Stimulated activated CD4-positive, alpha-beta T cell treated with anti-CD3 and anti-CD28 coated beads, Interleukin-2, amount 100 ng/mL, for 24 hours (primary cell): ENCODE data around the gene COL4A2.

Experiments used
- DNase-seq, 2 donors: peaks; one replicate each; pipeline ENCODE4 v3.0.0-alpha.2; 2020

COL4A2 gene

DNA sequence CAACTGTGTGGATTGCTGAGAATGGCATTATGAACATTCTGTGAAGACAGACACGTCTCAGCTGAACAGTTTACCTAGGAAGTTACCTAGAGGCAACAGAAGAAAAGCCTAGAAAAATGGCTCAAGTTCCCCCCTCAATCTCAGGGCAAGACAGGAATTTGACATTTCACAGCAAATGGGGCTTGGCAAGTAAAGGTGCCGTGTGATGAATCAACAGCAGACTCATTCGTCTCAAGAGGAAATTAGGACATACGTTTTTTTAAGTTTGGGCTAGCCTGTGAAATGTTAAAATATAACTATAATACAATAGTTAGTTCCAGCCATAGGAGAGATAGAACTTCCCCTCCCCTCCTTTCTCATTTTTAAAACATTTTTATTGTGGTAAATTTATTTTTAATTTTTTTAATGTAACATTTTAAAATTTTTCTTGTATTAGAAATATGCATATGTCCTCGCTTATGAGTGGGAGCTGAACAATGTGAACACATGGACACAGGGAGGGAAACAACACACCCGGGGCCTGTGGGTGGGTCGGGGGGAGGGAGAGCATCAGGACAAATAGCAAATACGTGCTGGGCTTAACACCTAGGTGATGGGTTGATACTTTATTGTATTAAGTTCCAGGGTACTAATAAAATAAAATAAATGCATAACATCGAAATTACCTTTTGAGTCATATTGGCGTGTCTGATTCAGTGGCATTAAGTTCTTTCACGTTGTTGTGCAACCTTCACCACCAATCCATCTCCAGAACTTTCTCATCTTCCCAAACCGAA lies 116.0 kb downstream of the COL4A2 start:
- no peak for DNase-seq

DNA sequence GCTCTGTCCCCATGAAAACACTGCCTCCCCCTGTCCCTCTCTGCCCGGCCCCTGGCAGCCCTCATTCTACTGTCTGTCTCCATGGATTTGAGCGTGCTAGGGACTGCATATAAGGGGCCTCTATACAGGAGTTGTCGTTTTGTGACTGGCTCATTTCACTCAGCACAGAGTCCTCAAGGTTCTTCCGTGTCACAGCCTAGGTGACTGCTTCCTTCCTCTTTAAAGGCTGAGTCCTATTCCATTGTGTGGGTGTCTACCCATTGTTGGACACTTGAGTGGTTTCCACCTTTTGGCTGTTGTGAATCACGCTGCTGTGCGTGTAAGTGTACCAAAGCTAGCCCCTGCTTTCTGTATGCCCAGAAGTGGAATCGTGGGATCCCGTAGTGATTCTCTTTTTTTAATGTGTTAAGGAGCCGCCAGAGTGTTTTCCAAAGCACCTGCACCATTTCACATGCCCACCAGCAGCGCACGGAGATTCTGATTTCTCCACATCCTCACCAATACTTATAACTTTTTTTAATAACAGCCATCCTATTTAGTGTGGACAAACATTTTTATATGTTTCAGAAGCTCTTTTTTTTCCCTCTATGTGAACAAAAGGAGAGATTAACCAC lies 116.7 kb downstream of the COL4A2 start:
- DNase-seq: no peak

DNA sequence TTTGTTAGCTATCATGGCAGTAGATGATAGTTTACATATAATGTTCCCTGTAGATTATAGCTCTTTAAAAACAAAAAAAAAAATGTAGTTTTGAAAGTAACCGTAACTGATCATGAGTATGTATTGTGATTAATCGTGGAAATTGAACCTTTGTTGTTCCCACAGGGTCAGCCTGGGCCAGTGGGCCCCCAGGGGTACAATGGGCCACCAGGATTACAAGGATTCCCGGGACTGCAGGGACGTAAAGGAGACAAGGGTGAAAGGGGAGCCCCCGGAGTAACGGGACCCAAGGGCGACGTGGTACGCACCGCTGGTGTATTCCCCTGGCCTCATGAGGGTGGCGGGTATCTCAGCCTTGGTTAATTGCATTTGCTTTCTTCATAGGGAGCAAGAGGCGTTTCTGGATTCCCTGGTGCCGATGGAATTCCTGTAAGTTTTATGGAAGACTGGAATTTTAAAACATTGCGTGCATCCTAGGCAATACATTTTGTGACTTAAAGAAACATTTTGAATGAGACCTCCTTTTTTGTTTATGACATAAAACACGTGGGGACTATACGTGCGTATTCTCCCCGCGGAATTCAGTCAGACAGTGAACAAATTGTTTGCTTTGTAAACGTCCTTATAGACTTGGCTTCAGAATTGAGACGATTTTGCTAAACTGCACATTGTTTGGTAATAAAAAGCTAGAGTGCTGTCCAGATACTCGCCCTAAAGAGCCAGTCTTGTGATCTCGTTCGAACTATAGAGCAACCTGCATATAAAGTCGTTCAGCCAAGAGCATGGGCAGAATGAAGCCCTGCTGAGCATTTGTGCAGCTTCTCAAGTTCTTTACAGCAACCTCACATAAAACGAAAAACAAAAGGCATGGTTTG lies 117.7 kb downstream of the COL4A2 start:
- no peak for DNase-seq

DNA sequence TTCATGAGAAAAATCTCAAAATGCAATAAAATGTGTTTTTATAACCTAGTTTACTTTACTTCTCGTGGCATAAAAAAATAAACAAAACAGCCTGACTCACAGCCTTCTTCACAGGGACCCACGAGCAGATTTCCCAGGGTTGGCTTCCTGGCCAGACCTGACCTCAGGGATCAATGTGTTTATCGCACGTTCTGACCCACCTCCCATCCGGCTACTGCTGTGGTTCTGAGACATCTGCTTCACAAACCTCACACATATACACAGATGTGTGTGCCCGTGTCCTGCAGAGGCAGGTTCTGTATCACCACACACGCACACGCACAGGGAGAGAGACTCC lies 118.3 kb downstream of the COL4A2 start:
- no peak for DNase-seq

DNA sequence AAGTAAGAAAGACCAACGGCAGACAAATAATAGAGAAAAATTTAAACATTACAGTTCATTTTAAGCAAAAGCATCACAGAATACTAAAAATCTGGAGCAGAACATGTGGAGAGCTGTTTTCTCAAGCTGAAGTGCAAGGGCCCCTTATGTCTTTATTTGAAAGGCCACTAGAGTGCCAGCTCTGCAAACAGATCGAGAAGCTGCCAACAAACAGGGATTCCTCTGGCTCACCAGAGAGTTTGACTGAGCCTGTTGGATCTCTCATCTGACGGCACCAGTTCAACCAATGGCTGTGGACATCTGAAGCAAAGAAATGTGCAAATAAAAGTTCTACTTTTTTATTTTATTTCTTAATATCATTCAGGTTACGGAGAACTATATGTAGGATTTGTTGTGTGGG lies 119.7 kb downstream of the COL4A2 start:
- DNase-seq: no peak

DNA sequence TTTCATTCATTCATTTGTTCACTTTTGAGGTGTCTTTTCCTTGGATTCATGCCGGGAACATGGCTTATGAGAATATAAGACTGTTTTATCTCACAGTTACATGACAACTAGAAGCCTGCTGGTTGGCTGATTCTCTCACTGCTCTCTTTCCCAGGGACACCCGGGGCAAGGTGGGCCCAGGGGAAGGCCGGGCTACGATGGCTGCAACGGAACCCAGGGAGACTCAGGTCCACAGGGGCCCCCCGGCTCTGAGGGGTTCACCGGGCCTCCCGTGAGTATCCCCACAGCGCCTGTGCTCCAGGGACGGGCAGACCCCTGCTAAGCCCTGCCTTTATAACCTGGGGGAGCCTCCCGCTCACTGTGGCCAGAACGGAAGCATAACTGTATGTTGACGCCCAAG lies 121.2 kb downstream of the COL4A2 start:
- no peak for DNase-seq

DNA sequence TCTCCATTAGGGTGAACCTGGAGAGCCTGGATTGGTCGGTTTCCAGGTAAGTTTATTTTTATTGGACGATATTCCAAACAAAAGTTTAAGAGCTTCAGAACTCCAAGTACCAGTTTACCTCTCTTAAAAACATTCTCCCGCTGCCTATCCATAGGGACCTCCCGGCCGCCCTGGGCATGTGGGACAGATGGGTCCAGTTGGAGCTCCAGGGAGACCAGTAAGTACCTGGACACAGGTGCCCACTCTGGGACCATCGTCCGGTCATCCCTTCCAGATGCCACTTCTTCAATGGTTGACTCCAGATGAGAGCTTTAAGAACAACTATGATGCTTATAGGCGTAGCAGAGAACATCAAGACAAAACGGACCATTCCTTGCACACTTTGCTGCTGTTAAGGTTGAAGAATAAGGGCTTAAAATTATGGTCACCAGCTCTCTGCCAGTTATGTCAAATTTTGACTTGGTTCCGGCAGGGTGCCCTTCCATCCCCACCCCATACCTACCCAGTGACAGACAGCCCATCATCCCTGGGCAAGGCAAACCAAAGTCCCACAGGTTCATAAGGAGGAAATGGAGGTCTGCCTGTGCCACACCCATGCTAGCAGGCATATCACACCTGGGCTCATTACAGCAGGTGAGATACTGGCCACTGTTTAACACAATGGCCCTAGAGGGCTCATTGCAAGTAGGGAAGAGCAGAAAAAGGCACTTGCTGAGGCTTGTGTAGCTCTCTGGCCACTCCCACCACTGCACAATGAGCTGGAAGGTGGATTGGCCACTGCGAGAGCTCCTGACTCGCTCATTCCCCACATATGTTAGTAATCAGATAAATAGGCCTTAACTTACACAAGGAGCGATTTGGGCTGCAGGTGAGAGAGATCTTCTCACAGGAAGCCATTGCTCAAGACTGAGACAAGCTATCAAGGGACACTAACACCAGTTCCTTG lies 123.6 kb downstream of the COL4A2 start:
- no peak for DNase-seq

DNA sequence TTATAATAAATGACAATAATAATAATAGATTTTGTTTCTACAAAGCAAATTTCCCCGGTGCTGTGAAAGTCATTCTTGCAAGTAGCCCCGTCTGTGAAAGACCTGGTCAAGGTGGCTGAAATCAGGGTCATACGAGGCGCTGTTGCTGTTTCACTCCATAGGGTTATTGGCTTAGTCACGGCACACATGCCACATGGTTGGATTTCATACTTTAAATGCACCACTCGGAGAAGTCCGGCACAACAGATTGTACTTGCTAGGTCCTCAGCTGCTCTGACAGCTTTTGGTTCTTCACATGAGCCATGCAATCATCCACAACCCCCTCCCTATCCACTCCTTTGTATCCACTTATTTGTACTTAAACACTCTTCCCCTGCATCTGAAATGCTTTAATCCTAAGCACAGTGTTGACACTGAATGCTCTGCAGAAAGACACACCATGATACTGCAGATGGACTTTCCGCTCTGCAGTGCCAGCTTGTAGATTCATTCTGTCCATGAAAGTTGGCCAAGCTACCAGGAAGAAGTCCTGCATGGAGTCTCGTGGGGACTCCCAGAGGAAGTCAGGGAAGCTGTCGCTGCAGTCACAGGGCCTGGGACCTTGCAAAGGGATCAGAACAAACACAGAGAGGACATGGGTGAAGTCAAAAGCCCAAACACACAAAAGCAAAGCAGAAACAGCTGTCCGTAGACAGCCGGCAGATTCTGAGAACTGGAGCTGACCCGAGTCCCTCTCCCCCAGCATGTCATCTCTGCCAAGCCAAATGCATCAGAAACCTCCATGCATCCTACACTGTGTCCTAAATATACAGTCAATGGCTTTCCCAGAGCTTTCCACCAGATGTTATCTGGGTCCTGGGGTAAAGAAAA lies 124.6 kb downstream of the COL4A2 start:
- DNase-seq: no peak

DNA sequence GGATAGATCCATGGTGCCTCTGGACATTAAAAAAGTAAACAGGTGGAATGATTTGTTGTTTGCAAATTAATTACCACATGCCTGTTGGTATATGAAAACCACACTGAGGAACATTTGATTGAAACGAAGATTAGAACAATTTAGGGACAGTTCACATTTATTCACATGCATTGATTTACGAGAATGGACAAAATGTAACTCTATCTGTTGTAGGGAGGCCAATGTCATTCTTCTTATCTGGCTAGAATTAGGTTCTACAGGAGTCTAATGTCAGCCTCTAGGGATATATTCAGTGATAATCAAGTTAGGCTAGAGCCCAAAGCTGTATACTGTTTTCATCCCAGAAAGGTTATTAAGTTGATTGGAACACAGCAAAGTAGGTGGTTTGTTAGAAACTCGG lies 125.4 kb downstream of the COL4A2 start:
- no peak for DNase-seq

DNA sequence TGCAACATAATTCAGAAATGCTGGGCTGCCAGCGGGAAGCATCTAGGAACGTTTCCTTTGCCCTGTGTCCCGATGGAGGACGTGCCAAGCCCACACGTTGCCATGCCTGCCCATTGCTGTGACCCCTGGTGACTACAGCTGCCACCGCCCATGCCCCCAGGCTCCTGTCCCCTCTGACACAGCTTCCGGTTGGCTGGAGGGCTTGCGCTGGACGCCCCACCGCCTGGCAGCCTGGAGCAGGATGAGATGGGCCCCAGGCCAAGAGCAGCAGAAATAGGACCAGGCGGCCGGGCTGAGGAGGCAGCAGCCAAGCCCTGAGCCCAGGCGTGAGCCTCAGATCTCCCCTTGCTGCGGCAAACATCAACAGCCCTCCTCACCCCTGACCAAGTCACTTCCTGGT lies 125.9 kb downstream of the COL4A2 start:
- no peak for DNase-seq

DNA sequence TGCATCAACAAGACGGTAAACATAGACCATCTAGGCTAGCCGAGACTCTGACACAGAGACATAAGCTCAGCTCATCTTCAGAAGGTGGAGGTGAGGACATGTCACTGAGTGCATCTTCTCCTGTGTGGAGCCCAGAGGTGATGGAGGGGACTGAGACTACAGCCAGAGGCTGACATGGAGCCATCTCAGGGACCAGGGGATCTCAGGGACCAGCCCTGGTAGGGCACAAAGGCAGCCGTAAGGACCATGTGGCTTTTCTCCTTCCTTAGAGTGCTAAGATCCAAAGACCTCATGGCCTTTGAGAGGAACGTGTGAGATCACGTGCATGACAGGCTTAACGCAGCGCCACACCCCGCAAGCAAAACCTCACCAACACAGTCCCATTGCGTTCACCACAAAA lies 127.5 kb downstream of the COL4A2 start:
- DNase-seq: no peak

DNA sequence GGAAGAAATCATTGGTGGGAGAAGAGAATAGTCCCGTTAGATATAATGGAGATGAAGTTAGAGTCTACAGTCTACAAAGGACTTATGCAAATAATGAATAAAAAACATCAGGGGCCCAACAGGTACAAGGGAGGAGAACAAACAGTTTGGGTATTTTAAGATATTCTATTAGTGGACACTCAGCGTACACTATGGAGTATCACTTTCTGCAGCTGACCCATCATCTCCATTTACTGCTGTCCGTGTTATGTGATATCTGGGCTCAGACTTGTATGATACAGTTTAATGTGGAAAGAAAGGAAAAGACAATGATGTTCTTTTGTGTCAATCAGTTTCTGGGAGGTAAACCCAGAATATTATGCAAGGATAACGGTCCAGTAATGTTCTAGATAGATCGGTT lies 128.2 kb downstream of the COL4A2 start:
- no peak for DNase-seq

DNA sequence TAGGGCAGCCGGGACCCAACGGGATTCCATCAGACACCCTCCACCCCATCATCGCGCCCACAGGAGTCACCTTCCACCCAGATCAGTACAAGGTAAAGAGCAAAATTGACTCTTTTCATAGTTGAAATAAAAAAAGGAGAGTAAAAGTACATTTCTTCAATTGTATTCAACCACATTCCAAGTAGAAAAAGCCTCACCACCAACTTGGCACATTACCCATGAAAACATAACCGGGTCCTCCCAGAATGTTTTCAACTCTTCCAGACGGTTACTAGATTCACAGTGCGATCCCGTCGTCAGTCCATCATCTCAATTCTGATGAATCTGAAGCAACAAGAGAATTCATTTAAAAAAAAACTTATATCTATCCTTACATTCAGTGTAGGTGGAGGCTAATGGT lies 129.2 kb downstream of the COL4A2 start:
- DNase-seq: no peak

DNA sequence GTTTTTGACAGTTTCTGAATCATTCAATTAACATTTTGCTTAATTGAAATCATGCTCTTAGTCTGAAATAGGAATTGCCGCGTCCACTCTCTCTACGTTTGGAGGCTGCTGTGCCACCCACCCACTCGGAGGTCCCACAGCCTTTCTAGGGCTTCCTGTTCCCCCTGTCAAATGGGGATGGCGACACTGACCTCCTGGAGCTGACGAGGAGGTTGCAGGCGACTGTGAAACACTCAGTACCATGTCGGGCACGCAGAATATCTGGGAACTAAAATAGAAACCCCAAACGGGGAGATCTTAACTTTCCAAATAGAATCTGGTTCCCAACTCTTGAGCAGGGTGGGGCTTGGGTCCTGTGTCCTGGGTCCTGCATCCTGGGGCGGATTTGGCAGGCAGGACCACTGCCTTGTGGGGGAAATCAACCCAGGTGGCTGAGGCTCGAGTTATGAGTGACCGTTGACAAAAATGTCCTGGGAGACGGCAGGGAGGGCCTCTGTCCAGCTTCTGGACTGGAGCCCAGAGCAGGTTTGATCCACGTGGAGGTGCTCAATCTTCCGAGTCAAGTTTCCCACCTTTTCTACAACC lies 129.8 kb downstream of the COL4A2 start:
- DNase-seq: no peak

DNA sequence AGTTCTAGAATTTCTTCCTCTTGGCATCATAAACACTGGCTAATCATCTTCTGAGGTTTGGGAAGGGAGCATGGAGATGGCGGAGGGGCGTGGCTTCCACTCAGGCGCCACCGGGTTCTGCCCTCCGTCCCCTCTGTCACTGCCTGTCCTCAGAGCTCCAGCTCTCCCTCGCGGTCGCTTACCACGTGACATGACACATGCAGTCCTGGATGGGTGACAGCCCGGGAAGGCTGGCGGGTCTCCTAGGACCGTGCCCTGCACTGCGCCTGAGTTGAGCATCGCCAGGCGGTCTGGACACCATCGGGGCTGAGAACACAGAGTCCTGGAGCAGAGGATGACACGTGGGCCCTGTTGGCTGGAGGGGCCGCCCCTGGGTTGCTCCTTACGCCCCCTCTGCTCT lies 131.1 kb downstream of the COL4A2 start:
- DNase-seq: no peak

DNA sequence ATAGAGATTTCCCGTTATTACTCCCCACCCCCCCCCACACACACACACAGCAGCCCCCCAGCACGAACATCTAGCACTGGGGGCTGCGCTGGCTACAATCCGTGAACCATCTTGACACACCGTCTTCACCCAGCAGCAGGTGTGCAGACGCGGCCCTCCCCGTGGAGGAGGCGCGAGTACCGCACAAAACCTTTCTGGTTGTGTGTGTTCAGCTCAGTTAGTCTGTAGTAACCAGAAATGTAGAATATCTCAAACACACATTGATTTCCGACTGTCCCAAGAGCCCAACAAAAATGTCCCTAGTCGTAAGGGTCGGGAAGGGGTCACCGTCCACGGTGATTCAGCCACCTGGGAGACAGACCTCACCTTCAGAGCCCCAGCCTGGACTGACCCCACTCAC lies 131.7 kb downstream of the COL4A2 start:
- no peak for DNase-seq

DNA sequence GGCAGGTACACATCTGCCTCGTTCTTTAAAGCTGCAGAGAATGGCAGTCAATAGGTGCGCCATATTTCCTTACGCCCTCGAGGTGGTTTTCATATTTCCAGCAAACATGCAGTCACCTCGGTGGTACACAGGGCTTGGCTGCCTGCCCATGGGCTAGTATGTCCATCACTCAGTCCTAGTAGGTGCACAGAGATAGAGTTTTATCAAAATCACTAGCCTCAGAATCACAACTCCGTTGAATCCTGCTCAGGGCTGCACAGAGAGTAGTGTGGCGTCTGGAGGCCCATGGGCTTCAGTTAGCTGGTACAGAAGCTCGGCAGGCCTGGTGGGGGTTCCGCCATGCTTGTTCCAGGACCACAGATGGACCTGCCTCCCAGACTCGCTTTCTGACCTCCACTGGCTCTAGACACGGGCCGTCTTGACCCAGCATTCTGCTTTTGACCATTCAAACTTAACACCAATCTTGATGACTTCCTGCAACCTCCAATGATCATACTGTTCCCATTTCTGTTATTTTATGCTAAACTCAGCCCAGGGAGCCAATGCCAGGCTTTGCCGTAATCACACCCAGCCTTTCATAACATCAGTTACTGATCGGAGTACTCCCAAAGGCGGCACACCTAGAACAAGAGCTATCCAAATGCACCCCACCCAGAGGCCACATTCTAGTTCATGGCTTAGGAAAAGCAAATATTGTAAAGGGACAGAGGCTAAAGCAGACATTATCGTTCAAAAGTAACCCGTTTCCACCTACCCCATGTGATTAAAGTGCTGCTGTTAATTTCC lies 134.1 kb downstream of the COL4A2 start:
- DNase-seq: no peak

DNA sequence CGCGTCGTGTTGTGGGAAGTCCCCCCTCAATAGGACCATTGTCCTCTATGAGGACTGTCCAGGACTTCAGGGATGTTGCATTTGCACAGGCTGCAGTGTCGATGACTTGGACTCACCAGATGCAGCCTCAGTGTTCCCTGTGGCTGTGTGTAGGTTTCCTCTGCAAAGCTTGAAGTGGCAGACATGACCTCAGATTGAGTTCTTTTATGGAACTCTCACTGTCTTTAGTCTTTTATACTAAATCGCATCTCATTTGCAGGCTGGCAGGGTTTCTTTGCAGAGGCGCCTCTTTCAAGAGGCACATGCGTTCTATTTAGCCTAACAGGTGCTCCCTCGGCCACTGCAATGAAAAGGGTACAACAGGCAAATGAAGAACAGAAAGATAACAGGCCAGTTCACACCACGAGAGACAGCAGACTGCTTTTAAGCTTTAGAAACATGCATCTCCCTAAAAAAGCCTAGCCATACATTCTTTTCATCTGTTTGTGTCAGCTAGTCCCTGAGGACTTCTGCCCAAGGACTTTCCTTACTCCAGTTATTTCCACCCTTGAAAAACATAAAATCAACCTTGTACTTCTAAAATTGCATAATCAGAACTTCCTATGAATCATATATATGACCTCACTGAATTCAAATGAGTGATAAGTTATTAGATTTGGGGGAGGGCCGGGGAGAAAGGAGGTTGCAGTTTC lies 136.0 kb downstream of the COL4A2 start:
- DNase-seq: no peak

DNA sequence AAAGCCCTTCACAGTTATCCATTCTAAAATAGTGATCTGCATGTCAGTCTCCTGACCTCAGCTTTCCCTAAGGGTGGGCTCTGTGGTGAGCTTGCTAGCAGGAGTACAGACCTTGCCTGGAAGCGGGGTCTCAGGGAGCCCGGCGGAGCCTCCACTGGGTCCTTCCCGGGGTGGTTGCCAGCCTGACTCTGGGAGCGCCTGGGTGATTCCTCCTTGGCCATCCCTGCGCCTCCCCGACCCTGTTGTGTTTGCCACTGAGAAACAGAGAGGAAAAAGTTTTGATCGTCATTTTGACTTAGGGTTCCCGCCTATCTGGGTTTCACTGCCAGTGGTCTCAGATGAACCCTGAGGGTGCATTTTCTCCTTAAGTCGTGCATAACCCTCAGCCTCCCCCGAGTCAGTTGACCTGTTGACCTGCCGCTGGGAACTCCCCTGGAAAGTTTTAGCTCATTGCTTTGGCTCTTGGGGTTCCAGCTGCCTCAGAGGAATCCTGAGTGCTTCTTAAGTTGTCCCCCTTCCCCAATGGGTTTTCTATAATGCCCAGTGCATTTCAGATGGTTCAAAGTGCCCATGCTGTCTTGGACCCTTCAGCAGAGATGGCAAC lies 136.6 kb downstream of the COL4A2 start:
- no peak for DNase-seq
